Measurements from ENCODE around the gene CD79B. TPM values are rescaled to one million over a fixed set of nuclear protein-coding genes. Genes with fewer than 3 reads are reported as not detected.
A peak's percentile ranks its signal among the peaks of the same experiment; 100 is the strongest.

CD79B gene
- total RNA-seq, 1 experiment from 2014 or later = 0.39 TPM

GRCh38 chr17:63914471-63914870 is 17.7 kb downstream of the CD79B start:
- no TSS peak for BruUV-seq (replicated peaks)
- POLR2A ChIA-PET (ENCODE audit: low non-redundant PET) = no interaction called here

GRCh38 chr17:63911657-63912100 is 20.5 kb downstream of the CD79B start:
- peak; percentile 36 for DNase-seq (ENCODE audit: low spot score)
- no peak overlapping the region for H3K4me3 ChIP-seq (ENCODE audit: low read depth, low read length, poor library complexity, severe bottlenecking)
- POLR2A ChIA-PET (ENCODE audit: low non-redundant PET) = no interaction called here
- BruUV-seq (replicated peaks) = no TSS peak
- intact Hi-C loops (cut with micrococcal nuclease; ENCODE audit: unreplicated experiment) = loop anchor here (10.0 kb wide), 1 partner anchor 373 kb away; no protein-coding TSS in a partner anchor
- no peaks in the 10 kb centered on the region for H3K36me3 ChIP-seq (ENCODE audit: insufficient read depth, low read length, poor library complexity, severe bottlenecking)
- no peaks in the 10 kb centered on the region for H3K9me3 ChIP-seq (ENCODE audit: low read depth, low read length, poor library complexity, severe bottlenecking)
- H3K4me1 ChIP-seq (ENCODE audit: insufficient read depth, low read length, poor library complexity, severe bottlenecking) = no peaks in the 10 kb centered on the region
- no peaks in the 10 kb centered on the region for H3K27me3 ChIP-seq (replicated peaks; ENCODE audit: insufficient read depth, low read depth, low read length, poor library complexity)
- CTCF ChIA-PET = interaction anchor here (0.6 to 2.0 kb wide), 7 partner anchors 114 to 507 kb away, joined by 3 to 9 read pairs (median 4); no protein-coding TSS in a partner anchor
- TF ChIP-seq EZH2 (IDR thresholded peaks at IDR 0.05; ENCODE audit: borderline replicate concordance, low read depth, low read length, poor library complexity, severe bottlenecking) = no peak
- TF ChIP-seq CTCF (conservative IDR thresholded peaks at IDR 0.05; ENCODE audit: low read depth, low read length) = peak; percentile 60
- H3K27ac ChIP-seq (ENCODE audit: low read depth, low read length, poor library complexity, severe bottlenecking) = no peak overlapping the region

More at GRCh38 chr17:63914471-63914870, 17.7 kb downstream of the CD79B start:
- Histone ChIP-seq H3K4me3 (ENCODE audit: low read depth, low read length, poor library complexity, severe bottlenecking) (no peak overlapping the region), H3K9me3 (ENCODE audit: low read depth, low read length, poor library complexity, severe bottlenecking) (no peaks in the 10 kb centered on the region), H3K27ac (ENCODE audit: low read depth, low read length, poor library complexity, severe bottlenecking) (no peak overlapping the region), H3K36me3 (ENCODE audit: insufficient read depth, low read length, poor library complexity, severe bottlenecking) (no peaks in the 10 kb centered on the region), H3K27me3 (replicated peaks; ENCODE audit: insufficient read depth, low read depth, low read length, poor library complexity) (no peaks in the 10 kb centered on the region), H3K4me1 (ENCODE audit: insufficient read depth, low read length, poor library complexity, severe bottlenecking) (no peaks in the 10 kb centered on the region)
- intact Hi-C loops (cut with micrococcal nuclease; ENCODE audit: unreplicated experiment) = loop anchor here (10.0 kb wide), 1 partner anchor 370 kb away; no protein-coding TSS in a partner anchor
- TF ChIP-seq CTCF (conservative IDR thresholded peaks at IDR 0.05; ENCODE audit: low read depth, low read length) (no peak), EZH2 (IDR thresholded peaks at IDR 0.05; ENCODE audit: borderline replicate concordance, low read depth, low read length, poor library complexity, severe bottlenecking) (no peak)
- no peak for DNase-seq (ENCODE audit: low spot score)
- CTCF ChIA-PET = interaction anchor here (0.6 kb wide), 1 partner anchor 254 kb away, joined by 5 read pairs; no protein-coding TSS in a partner anchor

- ChIA-PET POLR2A (ENCODE audit: low non-redundant PET) (no interaction called here), CTCF (interaction anchor here (0.6 to 2.0 kb wide), 3 partner anchors 115 to 507 kb away, joined by 3 to 9 read pairs (median 6); no protein-coding TSS in a partner anchor)
- Histone ChIP-seq H3K4me1 (ENCODE audit: insufficient read depth, low read length, poor library complexity, severe bottlenecking) (no peaks in the 10 kb centered on the region), H3K36me3 (ENCODE audit: insufficient read depth, low read length, poor library complexity, severe bottlenecking) (no peaks in the 10 kb centered on the region), H3K27me3 (replicated peaks; ENCODE audit: insufficient read depth, low read depth, low read length, poor library complexity) (no peaks in the 10 kb centered on the region), H3K27ac (ENCODE audit: low read depth, low read length, poor library complexity, severe bottlenecking) (no peak within 1 kb of the TSS), H3K4me3 (ENCODE audit: low read depth, low read length, poor library complexity, severe bottlenecking) (no peak within 1 kb of the TSS), H3K9me3 (ENCODE audit: low read depth, low read length, poor library complexity, severe bottlenecking) (no peaks in the 10 kb centered on the region)
- intact Hi-C loops (cut with micrococcal nuclease; ENCODE audit: unreplicated experiment) = loop anchor here (10.0 kb wide), 1 partner anchor 374 kb away; no protein-coding TSS in a partner anchor
- no peak for DNase-seq (ENCODE audit: low spot score)
- no TSS peak for BruUV-seq (replicated peaks)
- TF ChIP-seq EZH2 (IDR thresholded peaks at IDR 0.05; ENCODE audit: borderline replicate concordance, low read depth, low read length, poor library complexity, severe bottlenecking) = no peak
- no peak for TF ChIP-seq CTCF (conservative IDR thresholded peaks at IDR 0.05; ENCODE audit: low read depth, low read length)
Measured at GRCh38 chr17:63911041-63911635, 21.0 kb downstream of the CD79B start, which contains the start of gene CSHL1. CSHL1 (minus strand) TSS chr17:63911258; CDS start chr17:63911196, 62 bp downstream.
